HFF-Myc (cell line): Measurements from ENCODE around the gene TENM4.
"Not testable (repeated sequence)": the region's sequence is repeated elsewhere in the genome, so short reads cannot be mapped to it uniquely, and the experiment has no call there.

ENCODE experiments used
- DNase-seq: peaks from one replicate; pipeline ENCODE4 v3.0.0-alpha.2; 2011; ENCODE audit warnings: low read depth; ENCODE audit errors: extremely low read depth
- H3K4me3 ChIP-seq: replicated peaks from 2 replicates; pipeline ENCODE4 v1.5.1; 2011; ENCODE audit warnings: low read depth, mild to moderate bottlenecking, control low read depth, low read length
- CTCF ChIP-seq: IDR thresholded peaks from 2 replicates; pipeline ENCODE4 v1.5.1; 2012; ENCODE audit warnings: mild to moderate bottlenecking, low read depth, low read length, control low read depth; ENCODE audit errors: missing control alignments

Gene TENM4

GRCh38 chr11:78884761-78885160 lies 556.1 kb downstream of the TENM4 start:
- TF ChIP-seq CTCF, result no peak
- H3K4me3 ChIP-seq, result no peak overlapping the region
- DNase-seq, result no peak

DNA sequence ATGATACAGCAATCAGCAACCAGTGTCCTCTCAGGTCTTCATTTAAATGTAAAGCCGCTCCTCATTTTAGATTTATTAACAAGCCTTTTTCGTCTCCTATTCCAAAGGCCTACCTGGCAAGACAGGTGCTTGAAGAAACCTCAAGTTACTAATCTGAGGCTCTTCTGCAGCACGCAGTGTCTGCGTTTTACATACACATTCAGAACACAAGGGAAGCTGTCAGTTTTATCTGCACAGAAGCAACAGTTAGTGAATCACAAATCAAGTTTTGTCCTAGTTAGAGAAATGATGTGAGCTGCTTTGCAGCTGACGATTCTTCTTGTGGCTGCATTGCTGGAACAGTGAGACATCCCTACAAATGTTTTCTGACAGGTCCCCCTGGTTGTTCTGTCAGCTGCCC lies 557.3 kb downstream of the TENM4 start:
- H3K4me3 ChIP-seq, result no peak overlapping the region
- TF ChIP-seq CTCF, result no peak
- DNase-seq, result no peak

DNA sequence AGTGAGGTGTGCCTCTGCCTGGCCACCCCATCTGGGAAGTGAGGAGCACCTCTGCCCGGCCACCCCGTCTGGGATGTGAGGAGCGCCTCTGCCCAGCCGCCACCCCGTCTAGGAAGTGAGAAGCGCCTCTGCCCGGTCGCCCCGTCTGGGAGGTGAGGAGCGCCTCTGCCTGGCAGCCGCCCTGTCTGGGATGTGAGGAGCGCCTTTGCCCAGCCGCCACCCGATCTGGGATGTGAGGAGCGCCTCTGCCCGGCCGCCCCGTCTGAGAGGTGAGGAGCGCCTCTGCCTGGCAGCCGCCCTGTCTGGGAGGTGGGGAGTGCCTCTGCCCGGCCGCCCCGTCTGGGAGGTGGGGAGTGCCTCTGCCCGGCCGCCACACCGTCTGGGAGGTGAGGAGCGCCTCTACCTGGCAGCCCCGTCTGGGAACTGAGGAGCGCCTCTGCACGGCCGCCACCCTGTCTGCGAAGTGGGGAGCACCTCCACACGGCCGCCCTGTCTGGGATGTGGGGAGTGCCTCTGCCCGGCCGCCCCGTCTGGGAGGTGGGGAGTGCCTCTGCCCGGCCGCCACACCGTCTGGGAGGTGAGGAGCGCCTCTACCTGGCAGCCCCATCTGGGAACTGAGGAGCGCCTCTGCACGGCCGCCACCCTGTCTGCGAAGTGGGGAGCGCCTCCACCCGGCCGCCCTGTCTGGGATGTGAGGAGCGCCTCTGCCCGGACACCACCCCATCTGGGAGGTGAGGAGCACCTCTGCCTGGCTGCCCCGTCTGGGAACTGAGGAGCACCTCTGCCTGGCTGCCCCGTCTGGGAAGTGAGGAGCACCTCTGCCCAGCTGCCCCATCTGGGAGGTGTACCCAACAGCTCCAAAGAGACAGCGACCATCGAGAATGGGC lies 561.5 kb downstream of the TENM4 start:
- H3K4me3 ChIP-seq, DNase-seq: not testable (repeated sequence)

- TF ChIP-seq CTCF, result no peak
- DNase-seq, result no peak
- H3K4me3 ChIP-seq, result no peak overlapping the region
These were observed 562.2 kb downstream of the TENM4 start for GRCh38 chr11:78878631-78879030.

GRCh38 chr11:78876676-78877075 lies 564.2 kb downstream of the TENM4 start:
- no peak for DNase-seq
- TF ChIP-seq CTCF, result no peak
- no peak overlapping the region for H3K4me3 ChIP-seq

- H3K4me3 ChIP-seq, result no peak overlapping the region
- no peak for TF ChIP-seq CTCF
- DNase-seq, result no peak
These were observed 570.2 kb downstream of the TENM4 start for GRCh38 chr11:78870655-78871054.

- no peak for DNase-seq
- no peak for TF ChIP-seq CTCF
These were observed 571.5 kb downstream of the TENM4 start for GRCh38 chr11:78869293-78869692.

More at GRCh38 chr11:78869293-78869692, 571.5 kb downstream of the TENM4 start:
- H3K4me3 ChIP-seq, result no peak overlapping the region
